Measurements from ENCODE around the gene TBC1D22B. TPM values are rescaled to one million over a fixed set of nuclear protein-coding genes. Genes with fewer than 3 reads are reported as not detected.

TBC1D22B gene
- total and polyA plus RNA-seq, 2 donors from 2014 or later: 9.7 to 12.8 TPM

DNA sequence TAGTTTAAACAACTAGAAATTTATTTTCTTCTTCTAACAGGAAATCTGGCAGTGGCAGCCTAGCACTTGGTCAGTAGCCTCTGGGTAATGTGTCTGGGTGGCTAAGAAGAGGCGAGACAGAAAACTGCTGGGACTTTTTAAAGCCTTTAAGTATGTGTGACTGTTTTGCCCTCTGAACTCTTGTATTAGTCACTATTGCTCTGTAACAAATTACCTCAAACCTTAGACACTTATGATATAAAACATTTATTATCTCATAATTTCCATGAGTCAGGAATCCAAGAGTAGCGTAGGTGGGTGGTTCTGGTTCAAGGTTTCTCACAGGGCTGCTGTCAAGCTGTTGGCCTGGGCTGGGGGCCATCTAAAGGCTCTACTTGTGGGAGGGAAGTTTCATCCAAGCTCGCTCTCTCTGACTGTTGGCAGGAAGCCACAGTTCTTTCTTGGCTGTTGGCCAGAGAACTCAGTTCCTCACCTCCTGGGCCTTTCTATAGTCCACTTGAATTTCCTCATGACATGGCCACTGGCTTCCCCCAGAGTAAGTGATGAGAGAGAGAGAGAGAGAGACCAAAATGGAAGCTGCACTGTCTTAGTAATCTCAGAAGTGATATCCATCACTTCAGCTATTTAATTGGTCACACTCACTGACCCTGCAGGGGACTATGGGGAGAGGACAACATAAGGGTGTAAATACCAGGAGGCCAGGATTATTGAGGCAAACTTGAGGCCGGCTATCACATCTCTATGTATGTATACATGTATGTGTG, 17.4 kb upstream of the TBC1D22B start:
- Histone ChIP-seq H3K4me3 (ENCODE audit: low read length in 3 of 3) (no peak overlapping the region), H3K27ac (ENCODE audit: low read depth in 2 of 2, low read length in 2 of 2) (peak overlapping the region; percentile 66 to 72), H3K36me3 (ENCODE audit: control insufficient read depth in 2 of 3, insufficient read depth in 3 of 3, low read length in 3 of 3) (no peaks in the 10 kb centered on the region), H3K9ac (ENCODE audit: low read length in 3 of 3) (no peak overlapping the region), H3K4me1 (ENCODE audit: control insufficient read depth in 2 of 3, insufficient read depth in 2 of 3, low read depth in 1 of 3, low read length in 3 of 3) (peaks cover 3 to 27% (median 7%) of the 10 kb centered on the region in 3 donors), H3K9me3 (ENCODE audit: control insufficient read depth in 2 of 3, insufficient read depth in 1 of 3, low read length in 3 of 3) (no peaks in the 10 kb centered on the region), H3K27me3 (ENCODE audit: control insufficient read depth, insufficient read depth, low read length) (no peaks in the 10 kb centered on the region)
- intact Hi-C loops (cut with DNase I): no loop called here
- DNase-seq (peak; percentile 75 to 93 (median 85)), FAIRE-seq (peak; percentile 21)
- TF ChIP-seq, protein P1, sequence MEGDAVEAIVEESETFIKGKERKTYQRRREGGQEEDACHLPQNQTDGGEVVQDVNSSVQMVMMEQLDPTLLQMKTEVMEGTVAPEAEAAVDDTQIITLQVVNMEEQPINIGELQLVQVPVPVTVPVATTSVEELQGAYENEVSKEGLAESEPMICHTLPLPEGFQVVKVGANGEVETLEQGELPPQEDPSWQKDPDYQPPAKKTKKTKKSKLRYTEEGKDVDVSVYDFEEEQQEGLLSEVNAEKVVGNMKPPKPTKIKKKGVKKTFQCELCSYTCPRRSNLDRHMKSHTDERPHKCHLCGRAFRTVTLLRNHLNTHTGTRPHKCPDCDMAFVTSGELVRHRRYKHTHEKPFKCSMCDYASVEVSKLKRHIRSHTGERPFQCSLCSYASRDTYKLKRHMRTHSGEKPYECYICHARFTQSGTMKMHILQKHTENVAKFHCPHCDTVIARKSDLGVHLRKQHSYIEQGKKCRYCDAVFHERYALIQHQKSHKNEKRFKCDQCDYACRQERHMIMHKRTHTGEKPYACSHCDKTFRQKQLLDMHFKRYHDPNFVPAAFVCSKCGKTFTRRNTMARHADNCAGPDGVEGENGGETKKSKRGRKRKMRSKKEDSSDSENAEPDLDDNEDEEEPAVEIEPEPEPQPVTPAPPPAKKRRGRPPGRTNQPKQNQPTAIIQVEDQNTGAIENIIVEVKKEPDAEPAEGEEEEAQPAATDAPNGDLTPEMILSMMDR (IDR thresholded peaks at IDR 0.05; ENCODE audit: borderline replicate concordance, extremely low read depth, insufficient read depth): no peak

DNA sequence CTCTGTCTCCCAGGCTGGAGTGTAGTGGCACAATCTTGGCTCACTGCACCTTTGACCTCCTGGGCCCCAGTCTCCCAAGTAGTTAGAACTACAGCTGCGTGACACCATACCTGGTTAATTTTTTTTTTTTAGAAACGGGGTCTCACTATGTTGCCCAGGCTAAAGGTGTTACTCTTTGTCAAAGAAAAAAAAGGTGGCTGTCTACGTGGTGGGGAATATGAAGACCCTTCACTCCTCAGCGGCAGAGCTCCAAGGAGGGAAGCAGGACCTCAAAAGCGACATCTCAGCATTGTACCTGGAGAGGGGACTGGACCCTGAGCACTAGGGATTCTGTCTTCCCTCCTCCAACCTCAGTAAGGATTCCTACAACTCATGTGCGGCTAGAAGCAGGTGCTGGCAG, 16.4 kb upstream of the TBC1D22B start:
- H3K27me3 ChIP-seq (ENCODE audit: control insufficient read depth, insufficient read depth, low read length): no peaks in the 10 kb centered on the region
- TF ChIP-seq, protein P1 (IDR thresholded peaks at IDR 0.05; ENCODE audit: borderline replicate concordance, extremely low read depth, insufficient read depth): no peak
- DNase-seq (no peak), FAIRE-seq (no peak)
- no peak overlapping the region for H3K27ac ChIP-seq (ENCODE audit: low read depth in 2 of 2, low read length in 2 of 2)
- intact Hi-C loops (cut with DNase I): no loop called here
- H3K4me3 ChIP-seq (ENCODE audit: low read length in 3 of 3): no peak overlapping the region
- no peaks in the 10 kb centered on the region for H3K36me3 ChIP-seq (ENCODE audit: control insufficient read depth in 2 of 3, insufficient read depth in 3 of 3, low read length in 3 of 3)
- H3K4me1 ChIP-seq (ENCODE audit: control insufficient read depth in 2 of 3, insufficient read depth in 2 of 3, low read depth in 1 of 3, low read length in 3 of 3): peaks cover 4 to 30% (median 7%) of the 10 kb centered on the region in 3 donors
- no peak overlapping the region for H3K9ac ChIP-seq (ENCODE audit: low read length in 3 of 3)
- no peaks in the 10 kb centered on the region for H3K9me3 ChIP-seq (ENCODE audit: control insufficient read depth in 2 of 3, insufficient read depth in 1 of 3, low read length in 3 of 3)

DNA sequence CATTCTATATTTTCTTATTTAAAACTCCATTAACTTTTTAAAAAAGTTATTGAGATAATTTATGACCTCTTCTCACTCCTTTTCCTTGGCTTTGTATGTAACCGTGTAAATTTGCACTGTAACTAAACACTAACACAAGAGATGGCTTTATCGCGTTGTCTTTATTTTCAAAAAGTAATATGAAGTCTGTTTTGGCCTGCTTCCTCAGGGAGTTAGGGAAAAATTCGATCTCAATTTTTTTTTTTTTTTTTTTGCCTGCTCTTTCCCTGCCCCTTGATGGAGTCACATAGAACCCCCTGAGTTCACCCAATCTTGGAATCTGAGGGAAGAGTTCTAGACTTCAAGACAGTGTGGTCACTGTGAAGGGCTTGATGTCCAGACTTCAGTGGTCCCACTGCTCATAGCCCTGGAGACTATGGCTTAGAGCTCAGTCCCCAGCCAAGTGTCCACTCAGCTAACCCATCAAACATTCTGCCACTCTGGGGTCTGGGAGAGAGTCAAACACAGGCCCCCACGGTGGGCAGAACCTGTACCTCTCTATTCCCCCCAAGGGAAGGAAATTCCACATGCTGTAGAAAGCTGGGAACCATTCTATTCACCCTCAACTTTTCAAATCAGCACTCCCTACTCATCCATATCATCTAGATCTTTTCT, 15.7 kb upstream of the TBC1D22B start:
- peak overlapping the region in 1 of 2 donors; percentile 56 for H3K27ac ChIP-seq (ENCODE audit: low read depth in 2 of 2, low read length in 2 of 2)
- H3K4me3 ChIP-seq (ENCODE audit: low read length in 3 of 3): no peak overlapping the region
- peaks cover 4 to 30% (median 7%) of the 10 kb centered on the region in 3 donors for H3K4me1 ChIP-seq (ENCODE audit: control insufficient read depth in 2 of 3, insufficient read depth in 2 of 3, low read depth in 1 of 3, low read length in 3 of 3)
- FAIRE-seq (no peak), DNase-seq (no peak)
- intact Hi-C loops (cut with DNase I): no loop called here
- H3K9ac ChIP-seq (ENCODE audit: low read length in 3 of 3): no peak overlapping the region
- no peaks in the 10 kb centered on the region for H3K9me3 ChIP-seq (ENCODE audit: control insufficient read depth in 2 of 3, insufficient read depth in 1 of 3, low read length in 3 of 3)
- no peaks in the 10 kb centered on the region for H3K36me3 ChIP-seq (ENCODE audit: control insufficient read depth in 2 of 3, insufficient read depth in 3 of 3, low read length in 3 of 3)
- H3K27me3 ChIP-seq (ENCODE audit: control insufficient read depth, insufficient read depth, low read length): no peaks in the 10 kb centered on the region
- TF ChIP-seq, protein P1 (IDR thresholded peaks at IDR 0.05; ENCODE audit: borderline replicate concordance, extremely low read depth, insufficient read depth): no peak
